ENCODE results near the gene RAB30.

The RAB30 gene

DNA sequence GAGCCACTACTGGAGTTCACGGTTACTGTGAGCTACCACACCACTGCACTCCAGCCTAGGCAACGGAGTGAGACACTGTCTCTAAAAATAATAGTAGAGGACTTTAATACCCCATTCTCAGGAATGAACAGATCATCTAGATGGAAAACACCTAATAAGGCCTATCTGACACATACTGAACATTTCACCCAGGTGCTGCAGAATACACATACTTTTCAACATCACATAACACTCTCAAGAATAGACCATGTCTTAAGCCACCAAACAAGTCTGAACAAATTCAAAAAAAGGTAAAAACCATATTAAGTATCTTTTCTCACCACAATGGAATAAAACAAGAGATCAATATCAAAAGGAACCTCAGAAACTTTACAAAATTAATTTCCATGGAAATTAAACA lies 132.2 kb downstream of the RAB30 start:
- no peaks in the 10 kb centered on the region for H3K36me3 ChIP-seq (ENCODE audit: low read length)
- H3K79me2 ChIP-seq (ENCODE audit: insufficient read depth, low read length): no peaks in the 10 kb centered on the region
- no peaks in the 10 kb centered on the region for H3K9me3 ChIP-seq (ENCODE audit: insufficient read depth, low read length)
- H3F3A ChIP-seq (ENCODE audit: insufficient read depth): peaks cover 4% of the 10 kb centered on the region; the same call in 1 of the 2 replicates
- H3K27ac ChIP-seq (ENCODE audit: low read depth, low read length): no peak overlapping the region
- no peak overlapping the region for H3K4me3 ChIP-seq (ENCODE audit: insufficient read depth, low read length, poor library complexity, severe bottlenecking)
- no peak overlapping the region for H3K9ac ChIP-seq (ENCODE audit: low read length)
- no peak overlapping the region for H3K4me2 ChIP-seq (ENCODE audit: low read depth, low read length, poor library complexity, severe bottlenecking)
- no peaks in the 10 kb centered on the region for H4K20me1 ChIP-seq (ENCODE audit: low read depth, low read length)
- H3K27me3 ChIP-seq (ENCODE audit: low read length): no peaks in the 10 kb centered on the region
- TF ChIP-seq, protein P1, sequence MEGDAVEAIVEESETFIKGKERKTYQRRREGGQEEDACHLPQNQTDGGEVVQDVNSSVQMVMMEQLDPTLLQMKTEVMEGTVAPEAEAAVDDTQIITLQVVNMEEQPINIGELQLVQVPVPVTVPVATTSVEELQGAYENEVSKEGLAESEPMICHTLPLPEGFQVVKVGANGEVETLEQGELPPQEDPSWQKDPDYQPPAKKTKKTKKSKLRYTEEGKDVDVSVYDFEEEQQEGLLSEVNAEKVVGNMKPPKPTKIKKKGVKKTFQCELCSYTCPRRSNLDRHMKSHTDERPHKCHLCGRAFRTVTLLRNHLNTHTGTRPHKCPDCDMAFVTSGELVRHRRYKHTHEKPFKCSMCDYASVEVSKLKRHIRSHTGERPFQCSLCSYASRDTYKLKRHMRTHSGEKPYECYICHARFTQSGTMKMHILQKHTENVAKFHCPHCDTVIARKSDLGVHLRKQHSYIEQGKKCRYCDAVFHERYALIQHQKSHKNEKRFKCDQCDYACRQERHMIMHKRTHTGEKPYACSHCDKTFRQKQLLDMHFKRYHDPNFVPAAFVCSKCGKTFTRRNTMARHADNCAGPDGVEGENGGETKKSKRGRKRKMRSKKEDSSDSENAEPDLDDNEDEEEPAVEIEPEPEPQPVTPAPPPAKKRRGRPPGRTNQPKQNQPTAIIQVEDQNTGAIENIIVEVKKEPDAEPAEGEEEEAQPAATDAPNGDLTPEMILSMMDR (IDR thresholded peaks at IDR 0.05; ENCODE audit: insufficient read depth, low read length, poor library complexity, severe bottlenecking): no peak
- no peak for TF ChIP-seq EZH2phosphoT487 (conservative IDR thresholded peaks at IDR 0.05; ENCODE audit: low read length)
- H3K9me2 ChIP-seq (replicated peaks; ENCODE audit: insufficient read depth, low read length): no peaks in the 10 kb centered on the region
- no peak overlapping the region for H2AFZ ChIP-seq (ENCODE audit: low read depth, low read length, severe bottlenecking)

DNA sequence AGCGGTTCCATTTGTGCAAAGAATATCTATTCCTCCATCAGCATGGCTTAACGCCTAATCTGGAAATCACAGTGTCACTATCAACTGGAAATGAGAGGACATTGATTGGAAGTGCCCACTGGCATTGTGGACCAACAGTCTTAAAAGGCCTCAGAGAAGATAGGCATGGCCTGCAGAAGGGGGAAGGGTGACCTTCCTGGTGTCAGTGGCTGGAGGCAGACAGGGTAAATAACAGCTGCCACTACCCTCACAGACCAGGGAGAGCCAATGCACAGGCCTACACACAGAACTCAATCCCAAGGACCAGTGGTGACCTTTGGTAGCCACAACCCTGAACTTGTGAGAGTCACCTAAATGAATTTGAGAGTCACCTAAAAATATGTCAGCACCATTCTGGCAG lies 134.1 kb downstream of the RAB30 start:
- Histone ChIP-seq H2AFZ (ENCODE audit: low read depth, low read length, severe bottlenecking) (no peak overlapping the region), H3K9me2 (replicated peaks; ENCODE audit: insufficient read depth, low read length) (no peaks in the 10 kb centered on the region), H3F3A (ENCODE audit: insufficient read depth) (peaks cover 4% of the 10 kb centered on the region; the same call in 1 of the 2 replicates), H3K36me3 (ENCODE audit: low read length) (peaks cover 13% of the 10 kb centered on the region; the same call in 1 of the 2 replicates), H3K9ac (ENCODE audit: low read length) (no peak overlapping the region), H4K20me1 (ENCODE audit: low read depth, low read length) (no peaks in the 10 kb centered on the region), H3K27ac (ENCODE audit: low read depth, low read length) (no peak overlapping the region), H3K4me3 (ENCODE audit: insufficient read depth, low read length, poor library complexity, severe bottlenecking) (no peak overlapping the region), H3K9me3 (ENCODE audit: insufficient read depth, low read length) (no peaks in the 10 kb centered on the region), H3K4me2 (ENCODE audit: low read depth, low read length, poor library complexity, severe bottlenecking) (no peak overlapping the region), H3K79me2 (ENCODE audit: insufficient read depth, low read length) (no peaks in the 10 kb centered on the region), H3K27me3 (ENCODE audit: low read length) (no peaks in the 10 kb centered on the region)
- TF ChIP-seq, protein P1 (IDR thresholded peaks at IDR 0.05; ENCODE audit: insufficient read depth, low read length, poor library complexity, severe bottlenecking): no peak
- no peak for TF ChIP-seq EZH2phosphoT487 (conservative IDR thresholded peaks at IDR 0.05; ENCODE audit: low read length)

DNA sequence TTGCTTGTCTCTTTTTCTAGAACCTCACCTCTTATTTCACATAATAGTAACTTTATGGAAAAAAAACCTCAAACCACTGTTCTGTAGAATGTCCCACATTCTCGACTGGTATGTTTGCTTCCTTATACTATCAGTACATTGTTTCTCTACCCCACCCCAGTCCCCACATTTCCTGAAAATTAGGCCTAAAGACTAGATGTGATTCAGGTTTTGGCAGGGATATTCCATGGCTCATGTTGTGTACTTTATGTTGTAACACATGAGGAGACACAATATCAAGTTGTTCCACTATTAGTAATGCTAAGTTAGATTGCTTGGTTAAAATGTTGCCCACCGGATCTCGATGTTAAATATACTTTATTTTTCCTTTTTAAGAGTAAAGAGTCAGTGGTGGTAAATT lies 135.4 kb downstream of the RAB30 start:
- no peak overlapping the region for H3K4me2 ChIP-seq (ENCODE audit: low read depth, low read length, poor library complexity, severe bottlenecking)
- H3K9ac ChIP-seq (ENCODE audit: low read length): no peak overlapping the region
- H3K79me2 ChIP-seq (ENCODE audit: insufficient read depth, low read length): no peaks in the 10 kb centered on the region
- H3K27me3 ChIP-seq (ENCODE audit: low read length): no peaks in the 10 kb centered on the region
- H3K9me2 ChIP-seq (replicated peaks; ENCODE audit: insufficient read depth, low read length): no peaks in the 10 kb centered on the region
- no peak overlapping the region for H2AFZ ChIP-seq (ENCODE audit: low read depth, low read length, severe bottlenecking)
- H3K27ac ChIP-seq (ENCODE audit: low read depth, low read length): no peak overlapping the region
- TF ChIP-seq, protein P1 (IDR thresholded peaks at IDR 0.05; ENCODE audit: insufficient read depth, low read length, poor library complexity, severe bottlenecking): no peak
- TF ChIP-seq EZH2phosphoT487 (conservative IDR thresholded peaks at IDR 0.05; ENCODE audit: low read length): no peak
- H3K4me3 ChIP-seq (ENCODE audit: insufficient read depth, low read length, poor library complexity, severe bottlenecking): no peak overlapping the region
- no peaks in the 10 kb centered on the region for H3K9me3 ChIP-seq (ENCODE audit: insufficient read depth, low read length)
- H4K20me1 ChIP-seq (ENCODE audit: low read depth, low read length): no peaks in the 10 kb centered on the region
- peaks cover 3% of the 10 kb centered on the region; the same call in 1 of the 2 replicates for H3F3A ChIP-seq (ENCODE audit: insufficient read depth)
- peaks cover 24% of the 10 kb centered on the region; the same call in 1 of the 2 replicates for H3K36me3 ChIP-seq (ENCODE audit: low read length)
